ENCODE measurements around the gene FNBP1.
A peak's percentile ranks its signal among the peaks of the same experiment; 100 is the strongest.

Gene FNBP1

GRCh38 chr9:129879103-129879699 is 163.8 kb downstream of the FNBP1 start:
- no peak for DNase-seq (ENCODE audit: low read depth)
- H3K4me3 ChIP-seq (ENCODE audit: low read depth, low read length): no peak overlapping the region
- no peak for TF ChIP-seq CTCF (IDR thresholded peaks at IDR 0.05; ENCODE audit: low read depth, low read length, missing control alignments)

GRCh38 chr9:129878291-129878690 is 164.7 kb downstream of the FNBP1 start:
- no peak for DNase-seq (ENCODE audit: low read depth)
- no peak overlapping the region for H3K4me3 ChIP-seq (ENCODE audit: low read depth, low read length)
- no peak for TF ChIP-seq CTCF (IDR thresholded peaks at IDR 0.05; ENCODE audit: low read depth, low read length, missing control alignments)

- TF ChIP-seq CTCF (IDR thresholded peaks at IDR 0.05; ENCODE audit: low read depth, low read length, missing control alignments): no peak
- no peak overlapping the region for H3K4me3 ChIP-seq (ENCODE audit: low read depth, low read length)
- no peak for DNase-seq (ENCODE audit: low read depth)
Observed at GRCh38 chr9:129876815-129877214, 166.2 kb downstream of the FNBP1 start.

GRCh38 chr9:129875687-129876395 is 167.1 kb downstream of the FNBP1 start:
- TF ChIP-seq CTCF (IDR thresholded peaks at IDR 0.05; ENCODE audit: low read depth, low read length, missing control alignments): no peak
- DNase-seq (ENCODE audit: low read depth): no peak
- H3K4me3 ChIP-seq (ENCODE audit: low read depth, low read length): no peak overlapping the region

- DNase-seq (ENCODE audit: low read depth): no peak
- no peak overlapping the region for H3K4me3 ChIP-seq (ENCODE audit: low read depth, low read length)
Observed at GRCh38 chr9:129875181-129875611, 167.8 kb downstream of the FNBP1 start.

GRCh38 chr9:129874261-129875101 is 168.5 kb downstream of the FNBP1 start:
- no peak for DNase-seq (ENCODE audit: low read depth)
- no peak for TF ChIP-seq CTCF (IDR thresholded peaks at IDR 0.05; ENCODE audit: low read depth, low read length, missing control alignments)
- no peak overlapping the region for H3K4me3 ChIP-seq (ENCODE audit: low read depth, low read length)

More at GRCh38 chr9:129875181-129875611, 167.8 kb downstream of the FNBP1 start:
- peak; percentile 12 for TF ChIP-seq CTCF (IDR thresholded peaks at IDR 0.05; ENCODE audit: low read depth, low read length, missing control alignments)

Measured in GM12864 (cell line).